DMS53 treated with DMSO at 0.1 percent for 48 hours (cell line): ENCODE data around the gene ACBD4.

ENCODE experiments used
- DNase-seq: peaks from one replicate; lab custom pipeline; 2025; ENCODE audit not compliant: unreplicated experiment; lab: John Stamatoyannopoulos, UW

The ACBD4 gene

GRCh38 chr17:45104029-45104428 lies 31.5 kb upstream of the ACBD4 start:
- no peak for DNase-seq

DNA sequence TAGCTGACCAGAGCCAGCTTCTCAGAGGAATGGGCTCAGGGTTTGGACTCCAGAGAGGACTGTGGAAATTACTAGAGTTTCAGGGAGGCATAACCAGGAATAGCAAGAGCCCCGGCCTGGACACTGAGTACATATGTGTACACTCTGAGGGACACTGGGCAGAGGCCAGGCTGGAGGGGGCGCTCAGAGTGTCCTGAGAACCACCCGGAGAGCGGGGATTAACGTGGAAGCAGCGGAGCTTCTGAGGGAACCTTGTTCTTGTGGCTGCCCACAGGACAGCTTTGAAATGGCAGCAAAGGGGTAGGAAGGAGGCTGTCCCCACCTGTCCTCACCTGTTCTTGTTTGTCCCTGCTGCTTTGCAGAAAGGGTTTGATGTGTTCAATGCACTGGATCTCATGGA lies 31.0 kb upstream of the ACBD4 start:
- DNase-seq = no peak

DNA sequence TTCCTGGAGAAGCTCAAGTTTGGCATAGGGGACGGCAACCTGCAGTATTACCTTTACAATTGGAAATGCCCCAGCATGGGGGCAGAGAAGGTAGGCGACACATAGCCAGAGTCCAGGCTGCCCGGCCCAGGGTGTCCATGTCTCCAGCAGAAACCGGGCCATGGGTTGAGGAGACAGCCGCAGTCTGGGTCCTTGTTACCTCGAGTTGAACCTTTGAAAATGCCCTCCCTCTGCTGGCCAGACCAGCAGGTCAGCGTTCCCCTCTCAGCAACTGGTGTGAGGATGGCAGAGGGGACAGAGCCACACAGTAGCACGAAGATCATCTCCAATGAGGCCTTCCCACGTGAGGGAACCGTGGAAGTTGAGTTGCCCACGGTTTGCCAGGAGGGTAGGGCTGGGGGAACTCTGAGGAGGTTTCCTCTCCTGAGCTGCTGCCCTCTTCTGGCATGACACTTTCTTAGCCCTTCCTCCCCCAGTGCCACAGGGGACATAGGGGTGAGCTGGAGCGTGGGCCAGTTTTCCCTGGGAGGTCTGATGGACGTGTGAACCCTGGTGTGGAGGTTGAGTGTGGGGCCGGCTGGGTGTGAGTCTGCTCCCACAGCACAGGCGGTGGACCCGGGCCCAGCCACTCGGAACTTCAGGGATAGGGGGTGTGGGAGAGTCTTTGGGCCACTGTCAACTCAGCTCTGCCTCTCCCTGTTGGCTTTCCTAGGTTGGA lies 30.4 kb upstream of the ACBD4 start:
- no peak for DNase-seq

GRCh38 chr17:45106096-45106495 lies 29.4 kb upstream of the ACBD4 start:
- DNase-seq = no peak

DNA sequence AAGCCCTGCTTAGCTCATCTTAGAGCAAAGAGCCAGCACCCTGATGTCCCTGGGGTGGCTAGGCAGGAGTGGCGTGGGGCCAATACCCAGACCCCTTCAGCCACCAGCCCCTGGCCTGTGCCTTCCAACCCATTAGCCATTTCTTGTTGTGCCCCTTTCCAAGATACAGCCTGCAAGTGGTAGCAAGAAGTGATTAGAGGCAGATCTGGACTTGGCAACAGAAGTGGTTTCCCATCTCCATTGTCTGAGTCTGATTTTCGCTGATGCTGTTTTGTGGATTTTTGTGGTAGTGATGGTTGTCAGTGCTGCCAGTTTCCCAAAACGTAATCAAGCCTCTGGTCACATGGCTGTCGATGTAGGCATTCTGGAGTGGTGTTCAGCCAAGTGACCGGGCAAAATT lies 28.9 kb upstream of the ACBD4 start:
- DNase-seq = no peak

GRCh38 chr17:45107293-45108010 lies 28.0 kb upstream of the ACBD4 start:
- DNase-seq = no peak

GRCh38 chr17:45108051-45108450 lies 27.4 kb upstream of the ACBD4 start:
- DNase-seq = no peak

- DNase-seq = no peak
Observed at GRCh38 chr17:45108595-45109521, 26.6 kb upstream of the ACBD4 start.

DNA sequence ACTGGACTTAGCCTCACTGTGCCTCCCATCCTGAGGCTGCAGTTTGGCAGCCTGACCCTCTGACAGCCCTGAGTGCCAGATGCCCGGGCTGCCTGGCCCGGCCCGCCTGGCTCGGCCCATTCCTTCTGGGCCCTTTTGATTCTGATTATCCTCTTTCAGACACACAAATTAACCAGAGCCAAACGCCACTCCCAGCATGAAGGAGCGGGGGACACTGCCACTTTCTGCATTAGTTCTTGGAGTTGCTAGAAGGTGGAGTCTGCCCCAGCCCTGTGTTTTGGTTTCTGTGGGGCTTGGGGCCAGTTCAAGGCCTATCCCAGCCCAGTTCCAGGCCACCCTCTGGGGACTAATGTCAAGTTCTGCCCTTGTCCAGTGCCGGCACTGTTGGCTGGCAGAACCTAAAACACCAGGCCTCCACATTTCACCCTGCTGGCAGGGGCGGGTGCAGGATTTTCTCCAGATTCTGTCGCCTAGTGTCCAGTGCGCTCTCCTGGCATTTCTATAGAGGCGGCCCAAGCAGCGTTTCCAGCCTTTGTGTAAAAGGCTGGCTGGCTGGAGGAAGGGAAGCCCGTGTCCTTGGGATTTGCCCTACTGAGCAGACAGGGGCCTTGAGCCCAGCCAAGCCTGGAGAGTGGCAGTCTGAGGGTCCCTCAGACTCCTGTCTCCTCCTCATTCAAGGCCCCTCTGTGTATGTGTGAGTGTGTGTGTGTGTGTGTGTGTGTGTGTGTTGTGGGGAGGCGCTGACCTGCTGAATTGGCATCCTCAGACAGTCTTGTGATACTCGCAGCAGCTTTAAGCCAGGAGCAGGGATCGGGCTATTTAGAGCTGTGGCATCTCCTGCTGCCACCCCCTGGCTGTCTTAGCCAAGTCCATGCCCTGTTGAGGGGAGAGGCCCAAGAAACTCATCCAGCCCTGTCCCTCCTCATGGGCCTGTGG lies 24.5 kb upstream of the ACBD4 start:
- no peak for DNase-seq

DNA sequence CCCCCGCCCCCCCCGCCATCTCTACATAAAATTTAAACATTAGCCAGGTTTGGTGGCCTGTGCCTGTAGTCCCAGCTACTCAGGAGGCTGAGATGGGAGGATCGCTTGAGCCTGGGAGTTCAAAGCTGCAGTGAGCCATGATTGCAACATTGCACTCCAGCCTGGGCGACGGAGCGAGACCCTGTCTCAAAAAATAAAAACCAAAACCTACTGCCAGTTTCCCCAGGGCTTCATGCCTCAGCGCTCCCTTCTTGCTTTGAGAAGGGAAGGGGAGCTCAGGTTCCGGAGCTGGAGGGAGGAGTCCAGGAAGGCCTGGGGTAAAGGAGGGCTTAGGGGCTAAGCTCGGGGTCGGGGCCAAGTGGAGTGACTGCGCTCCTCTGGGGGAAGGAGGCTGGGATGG lies 23.6 kb upstream of the ACBD4 start:
- DNase-seq = no peak

- DNase-seq = no peak
Observed at GRCh38 chr17:45112559-45113423, 22.7 kb upstream of the ACBD4 start.

- DNase-seq = no peak
Observed at GRCh38 chr17:45113424-45113754, 22.1 kb upstream of the ACBD4 start.

DNA sequence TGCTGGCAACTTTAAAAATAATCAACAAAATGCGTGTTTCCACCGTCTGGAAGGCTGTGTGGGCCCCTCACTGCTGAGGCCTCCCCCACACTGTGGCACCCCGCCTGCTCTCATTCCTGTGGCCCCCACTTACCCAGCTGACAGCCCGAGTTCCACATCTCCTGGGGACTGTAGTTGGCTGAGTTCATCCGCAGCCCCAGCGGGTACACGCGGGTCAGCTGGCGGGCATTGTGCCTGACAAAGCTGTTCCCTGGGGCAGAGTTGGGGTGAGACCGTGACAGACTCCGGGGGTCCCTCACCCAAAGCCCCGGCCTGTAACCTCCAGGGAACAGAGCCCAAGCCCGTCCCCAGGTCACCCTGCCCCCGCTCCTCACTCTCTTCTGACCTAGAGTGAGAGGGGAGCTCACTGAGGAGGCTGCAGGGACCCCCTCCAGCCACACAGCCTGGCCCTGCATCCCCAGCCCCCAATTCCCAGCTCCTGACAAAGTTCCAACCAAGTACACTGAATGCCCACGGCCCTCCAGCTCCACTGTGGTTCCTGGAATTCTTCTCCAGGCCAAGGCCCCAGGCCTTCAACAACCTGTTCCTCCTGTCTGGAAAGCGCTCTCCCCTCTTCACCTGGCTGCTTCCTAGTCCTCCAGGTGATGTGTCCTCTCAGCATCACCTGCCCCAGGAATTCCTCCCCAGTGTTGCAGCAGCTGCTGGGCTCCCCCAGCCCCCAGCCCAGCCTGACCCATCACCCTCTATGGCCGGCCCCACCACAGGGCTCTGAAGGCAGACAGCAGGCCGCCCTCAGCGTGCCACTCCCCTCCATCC lies 21.2 kb upstream of the ACBD4 start:
- no peak for DNase-seq

DNA sequence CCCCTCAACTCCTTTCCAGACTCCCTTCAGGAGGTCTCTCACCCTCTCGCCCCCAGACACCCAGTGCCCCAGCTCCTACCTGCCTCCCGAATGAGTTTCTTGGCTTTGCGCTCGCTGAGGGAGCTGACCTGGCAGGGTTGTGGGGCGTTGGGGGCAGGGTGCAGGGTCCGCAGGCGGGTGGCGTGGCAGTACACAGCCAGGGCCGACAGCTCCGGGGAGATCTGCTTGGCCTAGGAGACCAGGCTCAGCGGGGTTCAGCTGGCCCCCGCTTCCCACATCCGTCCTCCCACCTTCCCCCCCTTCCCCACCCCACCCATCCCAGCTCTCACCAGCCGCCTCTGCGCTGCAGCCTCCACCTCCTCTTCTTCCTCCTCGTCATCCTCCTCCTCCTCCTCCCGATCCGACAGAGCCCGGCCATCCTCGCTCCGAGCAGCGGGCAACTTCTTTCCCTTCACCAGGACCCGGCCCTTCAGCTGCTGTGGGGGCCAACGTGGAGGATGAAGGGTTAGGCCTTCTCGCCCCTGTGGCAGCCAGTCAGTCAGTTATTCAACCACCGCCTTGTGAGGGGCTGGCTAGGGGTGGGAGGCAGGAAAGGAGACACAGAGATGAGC lies 20.4 kb upstream of the ACBD4 start:
- DNase-seq = no peak

GRCh38 chr17:45115871-45116270 lies 19.6 kb upstream of the ACBD4 start:
- DNase-seq = no peak

- DNase-seq = no peak
Observed at GRCh38 chr17:45116434-45117016, 19.0 kb upstream of the ACBD4 start.

GRCh38 chr17:45117334-45117733 lies 18.2 kb upstream of the ACBD4 start:
- DNase-seq = no peak
